IMR-90 (cell line): Measurements from ENCODE around the gene SLC44A1. TPM values are rescaled to one million over a fixed set of nuclear protein-coding genes. Genes with fewer than 3 reads are reported as not detected.

Experiments
- ATAC-seq: fragments of 200-7000 bp; cut with Tn5 transposase; 2 replicates; pipeline ENCODE4 v1.9.1; 2020; ENCODE audit warnings: low read depth, mild to moderate bottlenecking, moderate library complexity
- BruUV-seq: library from RNA; stranded (reverse); fragments of 400-500 nt; replicated peaks from 2 replicates; lab custom pipeline; 2021; lab: Mats Ljungman, UMichigan
- CTCF ChIA-PET: fragments of 300-600 bp; formaldehyde crosslinking; extraction: SDS; loops from one replicate; lab custom pipeline; 2021; ENCODE audit warnings: antibody characterized with exemption; lab: Yijun Ruan, JAX
- POLR2A ChIA-PET: fragments of 300-600 bp; sonication (Branson Sonifier 250); formaldehyde crosslinking; loops from one replicate; lab custom pipeline; 2022; ENCODE audit warnings: antibody characterized with exemption; ENCODE audit not compliant: unreplicated experiment; lab: Charles Lee
- DNase-seq: peaks from one replicate; pipeline ENCODE4 v3.0.0; 2013
- H2AFZ ChIP-seq: replicated peaks from 2 replicates; pipeline ENCODE3; 2013; ENCODE audit warnings: low read length, mild to moderate bottlenecking; ENCODE audit not compliant: poor library complexity
- H2AK5ac ChIP-seq: 2 replicates; pipeline ENCODE4 v1.6.1; 2013; ENCODE audit warnings: low read depth, low read length, inconsistent platforms
- H2AK9ac ChIP-seq: replicated peaks from 2 replicates; pipeline ENCODE3; 2013; ENCODE audit warnings: mild to moderate bottlenecking, low read depth, low read length, moderate library complexity; ENCODE audit not compliant: poor library complexity
- H2BK120ac ChIP-seq: 2 replicates; pipeline ENCODE4 v1.6.1; 2013; ENCODE audit warnings: low read depth, low read length, inconsistent platforms
- H2BK15ac ChIP-seq: 3 replicates; pipeline ENCODE4 v1.6.1; 2013; ENCODE audit warnings: low read depth, low read length, inconsistent platforms
- H2BK20ac ChIP-seq: 2 replicates; pipeline ENCODE4 v1.6.1; 2013; ENCODE audit warnings: low read depth, mild to moderate bottlenecking, inconsistent platforms, low read length, moderate library complexity
- H2BK5ac ChIP-seq: 2 replicates; pipeline ENCODE4 v1.6.1; 2013; ENCODE audit warnings: mild to moderate bottlenecking, low read depth, low read length, inconsistent platforms; ENCODE audit not compliant: poor library complexity, severe bottlenecking
- H3K14ac ChIP-seq: replicated peaks from 2 replicates; pipeline ENCODE4 v1.6.1; 2013; ENCODE audit warnings: low read depth, low read length, inconsistent platforms
- H3K18ac ChIP-seq: 2 replicates; pipeline ENCODE4 v1.6.1; 2013; ENCODE audit warnings: low read depth, low read length, control low read depth
- H3K23ac ChIP-seq: 2 replicates; pipeline ENCODE4 v1.6.1; 2013; ENCODE audit warnings: low read depth, low read length, inconsistent platforms
- H3K27ac ChIP-seq: 2 replicates; pipeline ENCODE4 v1.5.1; 2013; ENCODE audit warnings: mild to moderate bottlenecking, control low read depth, low read length; ENCODE audit not compliant: insufficient read depth
- H3K27me3 ChIP-seq: 2 replicates; pipeline ENCODE4 v1.6.1; 2013; ENCODE audit warnings: low read length; ENCODE audit not compliant: control insufficient read depth, insufficient read depth
- H3K36me3 ChIP-seq: 2 replicates; pipeline ENCODE4 v1.6.1; 2013; ENCODE audit warnings: low read length, mixed read lengths; ENCODE audit not compliant: control insufficient read depth, insufficient read depth
- H3K4ac ChIP-seq: 2 replicates; pipeline ENCODE4 v1.6.1; 2013; ENCODE audit warnings: low read depth, low read length, inconsistent platforms
- H3K4me1 ChIP-seq: 2 replicates; pipeline ENCODE4 v1.6.1; 2013; ENCODE audit warnings: low read length, mixed read lengths; ENCODE audit not compliant: control insufficient read depth, insufficient read depth
- H3K4me2 ChIP-seq: 2 replicates; pipeline ENCODE4 v1.6.1; 2013; ENCODE audit warnings: low read depth, mild to moderate bottlenecking, control low read depth, low read length, moderate library complexity
- H3K4me3 ChIP-seq: 2 replicates; pipeline ENCODE4 v1.5.1; 2013; ENCODE audit warnings: low read depth, mild to moderate bottlenecking, control low read depth, low read length, moderate library complexity; ENCODE audit not compliant: insufficient read depth
- H3K56ac ChIP-seq: 2 replicates; pipeline ENCODE4 v1.6.1; 2013; ENCODE audit warnings: low read length, inconsistent platforms; ENCODE audit not compliant: insufficient read depth; ENCODE audit errors: extremely low read depth
- H3K79me1 ChIP-seq, 2 experiments: 2 replicates each; pipeline ENCODE4 v1.6.1; 2013; ENCODE audit warnings: low read length in 2 of 2, inconsistent platforms in 1 of 2, low read depth in 1 of 2
- H3K9ac ChIP-seq: 2 replicates; pipeline ENCODE4 v1.6.1; 2013; ENCODE audit warnings: low read depth, low read length, control low read depth
- H3K9me1 ChIP-seq: 2 replicates; pipeline ENCODE4 v1.6.1; 2013; ENCODE audit warnings: low read length, inconsistent platforms; ENCODE audit not compliant: insufficient read depth
- H3K9me3 ChIP-seq: 2 replicates; pipeline ENCODE4 v1.6.1; 2013; ENCODE audit warnings: low read length; ENCODE audit not compliant: control insufficient read depth, insufficient read depth
- H4K20me1 ChIP-seq: 2 replicates; pipeline ENCODE4 v1.6.1; 2013; ENCODE audit warnings: low read length, inconsistent platforms; ENCODE audit not compliant: insufficient read depth
- H4K5ac ChIP-seq: 2 replicates; pipeline ENCODE4 v1.6.1; 2013; ENCODE audit warnings: mild to moderate bottlenecking, low read depth, low read length, control low read depth
- H4K8ac ChIP-seq, 2 experiments: 2 replicates each; pipeline ENCODE4 v1.6.1; 2013; ENCODE audit warnings: low read depth in 2 of 2, low read length in 2 of 2, control low read depth in 1 of 2, inconsistent platforms in 1 of 2
- H4K91ac ChIP-seq: 2 replicates; pipeline ENCODE4 v1.6.1; 2013; ENCODE audit warnings: low read depth, low read length, inconsistent platforms; ENCODE audit not compliant: insufficient read depth
- CEBPB ChIP-seq: IDR thresholded peaks from 2 replicates; pipeline ENCODE4 v1.6.1; 2012; ENCODE audit warnings: low read depth, low read length, improper control_type of control experiment
- MAFK ChIP-seq: IDR thresholded peaks from 2 replicates; pipeline ENCODE4 v1.6.1; 2012; ENCODE audit warnings: low read depth, low read length, improper control_type of control experiment
- WGBS, 2 experiments: methylation state at CpG; one replicate each; pipeline versions ENCODE4 v1.1.5 to v1.1.7; 2013; ENCODE audit warnings: missing lambda C conversion rate in 2 of 2; ENCODE audit not compliant: insufficient read length in 1 of 2; ENCODE audit errors: extremely low coverage in 2 of 2; 5-methylcytosine and 5-hydroxymethylcytosine counted together
- dilution Hi-C: fragments of 300-500 bp; cut with HindIII; formaldehyde crosslinking; loops from one replicate; pipeline ENCODE4 v1.14.3; 2018; ENCODE audit warnings: low sequenced_read_pairs; ENCODE audit not compliant: unreplicated experiment
- in situ Hi-C: fragments of 300-500 bp; cut with MboI; formaldehyde crosslinking; loops from 3 replicates; pipeline ENCODE4 v1.14.3; 2019; ENCODE audit warnings: low sequenced_read_pairs, inconsistent platforms, mixed read lengths
- intact Hi-C: fragments of 100-400 bp; cut with micrococcal nuclease; formaldehyde crosslinking; loops from 2 replicates; pipeline ENCODE4 v1.10.0; 2022
- polyA plus RNA-seq, 3 experiments: library from polyadenylated mRNA; depleted of rRNA; stranded (reverse); fragments of >200 nt; gene quantifications; 2 replicates each; pipeline ENCODE4 v1.2.3, GENCODE V29; 2012; ENCODE audit warnings: low replicate concordance in 1 of 3
- total RNA-seq: library from RNA; depleted of rRNA; stranded (reverse); fragments of >200 nt; gene quantifications from 2 replicates; pipeline ENCODE4 v1.2.3, GENCODE V29; 2012

SLC44A1 gene
- total and polyA plus RNA-seq, 2 of the 4 experiments (the other 2 are of a cell fraction) = 5.2 to 21.7 TPM

DNA sequence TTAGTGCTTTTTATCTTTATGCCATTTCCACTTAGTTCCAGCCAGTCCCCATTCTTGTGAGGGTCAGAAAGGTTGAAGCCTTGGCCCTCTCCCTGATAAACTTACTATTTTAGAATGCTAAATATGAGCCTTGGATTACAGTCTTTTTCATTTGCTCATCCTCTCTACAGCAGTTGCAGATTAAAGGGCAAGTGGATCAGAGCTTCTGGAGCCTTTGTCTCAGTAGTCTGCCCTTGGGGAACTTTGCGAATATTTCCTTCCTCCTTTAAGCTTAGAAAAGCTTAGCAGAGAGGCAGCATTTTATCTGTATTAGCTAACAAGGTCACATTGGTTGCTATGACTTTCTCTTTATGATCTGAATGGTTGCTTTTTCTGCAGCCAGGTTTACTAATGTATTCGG is 214.9 kb downstream of the SLC44A1 start:
- Histone ChIP-seq H2BK15ac (no peak overlapping the region), H3K79me1 (peaks cover 42 to 45% of the 10 kb centered on the region in 2 experiments), H4K20me1 (peaks cover 27% of the 10 kb centered on the region), H4K5ac (no peak overlapping the region), H3K4ac (no peak overlapping the region), H2BK20ac (no peak overlapping the region), H3K18ac (no peak overlapping the region), H2BK120ac (no peak overlapping the region), H2BK5ac (no peak overlapping the region), H3K4me2 (no peak overlapping the region), H3K23ac (no peak overlapping the region), H3K4me3 (no peak overlapping the region), H3K9me1 (peaks cover 4% of the 10 kb centered on the region; the same call in 1 of the 2 replicates), H4K91ac (no peak overlapping the region), H2AK9ac (no peak overlapping the region), H2AK5ac (no peak overlapping the region), H3K14ac (no peak overlapping the region), H3K27me3 (no peaks in the 10 kb centered on the region), H4K8ac (no peak overlapping the region), H3K36me3 (peaks cover 6% of the 10 kb centered on the region), H3K27ac (no peak overlapping the region), H3K56ac (no peak overlapping the region), H2AFZ (no peak overlapping the region), H3K9ac (no peak overlapping the region), H3K9me3 (peaks cover 5% of the 10 kb centered on the region; the same call in 1 of the 2 replicates), H3K4me1 (peaks cover 4% of the 10 kb centered on the region)
- CTCF ChIA-PET = no interaction called here
- TF ChIP-seq MAFK = no peak
- no peak for TF ChIP-seq CEBPB
- dilution Hi-C loops (no loop called here), in situ Hi-C loops (no loop called here), intact Hi-C loops (no loop called here)
- no CpG with 5 or more reads among the region's 2 CpGs for WGBS, 2 experiments
- POLR2A ChIA-PET = no interaction called here
- no TSS peak for BruUV-seq
- ATAC-seq (peak; percentile 57), DNase-seq (no peak)
